ENCODE results near the gene ARHGAP26. TPM values are rescaled to one million over a fixed set of nuclear protein-coding genes. Genes with fewer than 3 reads are reported as not detected.

ARHGAP26 gene
- total and polyA plus RNA-seq, 2 experiments from 2014 or later, result 9.5 to 16.8 TPM

DNA sequence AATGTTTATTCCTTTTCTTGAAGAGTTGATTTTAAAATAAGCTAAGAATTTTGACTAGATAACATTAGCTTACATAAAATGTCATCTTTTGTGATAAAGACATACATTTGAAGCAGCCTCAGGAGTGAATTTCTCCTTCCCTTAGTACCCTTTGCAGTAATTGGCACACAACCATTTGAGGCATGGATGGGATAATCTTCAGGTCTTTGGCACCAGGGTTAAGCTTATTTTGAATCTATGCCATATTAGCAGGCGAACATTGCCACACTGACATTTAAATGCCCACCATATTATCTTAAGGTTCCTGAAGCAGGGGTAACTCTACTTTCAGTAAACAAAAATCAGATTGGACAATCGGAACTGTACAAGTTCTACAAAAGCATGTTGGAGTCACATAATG lies 507.4 kb downstream of the ARHGAP26 start:
- Histone ChIP-seq H3K27ac (ENCODE audit: low read depth) (no peak overlapping the region), H3F3A (replicated peaks; ENCODE audit: low read depth) (no peaks in the 10 kb centered on the region), H3K27me3 (ENCODE audit: insufficient read depth) (no peaks in the 10 kb centered on the region), H3K4me2 (no peak overlapping the region), H2AFZ (no peak overlapping the region), H3K36me3 (ENCODE audit: insufficient read depth) (no peaks in the 10 kb centered on the region), H3K4me1 (ENCODE audit: insufficient read depth) (peaks cover 18% of the 10 kb centered on the region), H4K20me1 (replicated peaks; ENCODE audit: insufficient read depth) (no peaks in the 10 kb centered on the region), H3K4me3 (no peak overlapping the region), H3K9me2 (ENCODE audit: insufficient read depth) (no peaks in the 10 kb centered on the region), H3K79me2 (replicated peaks; ENCODE audit: insufficient read depth) (no peaks in the 10 kb centered on the region)
- H3K27me3 Mint-ChIP-seq (ENCODE audit: insufficient read depth, low read depth, poor library complexity), result no peaks in the 10 kb centered on the region
- no peak overlapping the region for H3K27ac Mint-ChIP-seq
- no peaks in the 10 kb centered on the region for H3K9me3 Mint-ChIP-seq
- TF ChIP-seq, protein P1, sequence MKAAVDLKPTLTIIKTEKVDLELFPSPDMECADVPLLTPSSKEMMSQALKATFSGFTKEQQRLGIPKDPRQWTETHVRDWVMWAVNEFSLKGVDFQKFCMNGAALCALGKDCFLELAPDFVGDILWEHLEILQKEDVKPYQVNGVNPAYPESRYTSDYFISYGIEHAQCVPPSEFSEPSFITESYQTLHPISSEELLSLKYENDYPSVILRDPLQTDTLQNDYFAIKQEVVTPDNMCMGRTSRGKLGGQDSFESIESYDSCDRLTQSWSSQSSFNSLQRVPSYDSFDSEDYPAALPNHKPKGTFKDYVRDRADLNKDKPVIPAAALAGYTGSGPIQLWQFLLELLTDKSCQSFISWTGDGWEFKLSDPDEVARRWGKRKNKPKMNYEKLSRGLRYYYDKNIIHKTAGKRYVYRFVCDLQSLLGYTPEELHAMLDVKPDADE (IDR thresholded peaks at IDR 0.05), result no peak
- no peak for DNase-seq (ENCODE audit: low spot score)
- no peak for ATAC-seq
- peaks cover 20% of the 10 kb centered on the region for H3K4me1 Mint-ChIP-seq
- H3K4me3 Mint-ChIP-seq, result no peak overlapping the region
- no peaks in the 10 kb centered on the region for H3K36me3 Mint-ChIP-seq (ENCODE audit: low read depth)

Other genes starting within 250 kb of the ARHGAP26 start
- gene FGF1, start 84.3 kb upstream of the ARHGAP26 start, total RNA-seq (2014; rRNA removed; shearing (Covaris generic)), result 0.12 and 0.21 TPM in 2 replicates
- gene FGF1, start 84.3 kb upstream of the ARHGAP26 start, polyA plus RNA-seq (2016; fragmentation: Nextera tagmentation; extraction: Ambion mirVana), result 0.34 TPM in 1 of 2 replicates, not detected in the other

All from GM23338 (cell line).